GM21360 (cell line): ENCODE results near the gene CYP1A1.

ENCODE experiments used
- ATAC-seq: cut with Tn5 transposase; IDR thresholded peaks from one replicate; pipeline ENCODE4 v1.9.1; 2021; ENCODE audit warnings: mild to moderate bottlenecking, moderate library complexity; ENCODE audit not compliant: unreplicated experiment

CYP1A1 gene

DNA sequence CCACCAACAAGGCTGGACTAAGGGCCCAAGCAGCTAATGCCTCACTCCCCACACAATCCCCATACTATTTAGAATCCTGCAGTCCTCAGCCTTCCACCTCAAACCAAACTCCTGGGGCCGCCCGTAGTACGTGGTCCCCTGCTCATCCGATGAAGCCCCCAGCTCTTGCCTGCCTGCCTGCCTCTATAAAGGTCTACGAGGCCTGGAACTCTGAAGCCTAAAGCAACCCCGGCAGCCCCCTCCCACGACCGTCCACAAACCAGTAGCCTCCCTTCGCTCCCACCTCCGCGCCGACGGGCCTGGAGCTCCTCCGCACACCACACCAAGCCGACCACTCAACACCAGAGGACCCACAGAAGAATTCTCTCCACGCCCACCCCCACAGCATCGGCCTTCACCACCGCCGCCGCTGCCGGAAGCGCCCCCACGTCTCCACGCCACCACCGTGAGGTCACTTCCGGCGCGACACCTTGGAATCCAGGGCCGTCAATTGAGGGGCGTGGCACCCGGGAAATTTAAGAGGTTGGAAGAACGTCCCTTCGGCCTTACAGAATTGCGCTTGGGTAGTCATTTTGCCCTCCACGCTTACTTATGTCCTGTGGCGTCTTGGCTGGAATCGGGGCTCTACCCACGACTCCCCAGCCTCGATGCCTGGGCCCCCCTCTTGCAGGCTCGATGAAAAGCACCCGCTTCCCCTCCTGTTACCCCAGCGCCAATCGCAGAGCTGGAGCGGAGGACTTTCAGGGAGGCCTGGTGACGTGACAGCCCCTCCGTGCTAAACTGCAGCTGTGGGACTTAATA is 29.5 kb downstream of the CYP1A1 start, which contains the start of gene EDC3:
EDC3 (minus strand) TSS at position 428 of the 801 bp plus-strand sequence. CDS start 20,900 bp downstream, outside the sequence.
- peak; percentile 88 for ATAC-seq

DNA sequence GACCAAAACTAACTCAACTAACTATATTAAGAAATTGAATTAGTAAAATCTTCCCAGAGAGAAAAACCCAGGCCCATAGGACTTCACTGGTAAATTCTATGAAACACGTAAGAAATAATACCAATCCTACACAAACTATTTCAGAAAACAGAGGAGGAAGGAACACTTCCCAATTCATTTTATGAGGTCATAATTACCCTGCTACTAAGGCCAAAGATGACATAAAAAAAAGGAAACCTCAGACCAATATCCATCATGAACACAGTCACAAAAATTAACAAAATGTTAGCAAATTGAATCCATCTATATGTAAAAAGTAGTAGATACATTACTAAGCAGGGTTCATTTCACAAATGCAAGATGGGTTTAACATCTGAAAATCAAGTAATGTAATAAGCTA is 33.0 kb downstream of the CYP1A1 start:
- no peak for ATAC-seq

DNA sequence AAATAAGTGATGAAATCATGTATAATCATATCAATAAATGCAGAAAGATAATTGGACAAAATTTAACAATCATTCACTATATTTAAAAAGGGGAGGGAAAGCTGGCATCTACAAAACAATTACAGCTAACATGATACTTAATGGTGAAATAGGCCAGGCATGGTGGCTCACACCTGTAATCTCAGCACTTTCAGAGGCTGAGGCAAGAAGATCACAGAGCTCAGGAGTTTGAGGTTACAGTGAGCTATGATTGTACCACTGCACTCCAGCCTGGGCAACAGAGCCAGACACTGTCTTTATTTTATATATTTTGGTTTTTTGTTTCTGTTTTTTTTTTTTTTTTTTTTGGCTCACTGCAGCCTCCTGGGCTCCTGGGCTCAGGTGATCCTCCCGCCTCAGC is 41.6 kb downstream of the CYP1A1 start:
- ATAC-seq = no peak

DNA sequence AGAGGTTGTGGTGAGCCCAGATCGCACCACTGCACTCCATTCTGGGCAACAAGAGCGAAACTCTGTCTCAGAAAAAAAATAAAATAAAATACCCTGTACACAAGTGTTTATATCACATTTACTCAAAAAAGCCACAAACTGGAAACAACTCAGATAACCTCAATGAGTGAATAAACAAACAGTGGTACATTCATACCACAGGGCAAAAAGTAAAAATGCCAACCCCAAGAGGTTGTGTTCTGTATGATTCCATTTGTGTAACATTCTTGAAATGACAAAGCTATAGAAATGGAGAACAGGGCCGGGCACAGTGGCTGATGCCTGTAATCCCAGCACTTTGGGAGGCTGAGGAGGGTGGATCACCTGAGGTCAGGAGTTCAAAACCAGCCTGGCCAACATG is 42.4 kb downstream of the CYP1A1 start:
- no peak for ATAC-seq

DNA sequence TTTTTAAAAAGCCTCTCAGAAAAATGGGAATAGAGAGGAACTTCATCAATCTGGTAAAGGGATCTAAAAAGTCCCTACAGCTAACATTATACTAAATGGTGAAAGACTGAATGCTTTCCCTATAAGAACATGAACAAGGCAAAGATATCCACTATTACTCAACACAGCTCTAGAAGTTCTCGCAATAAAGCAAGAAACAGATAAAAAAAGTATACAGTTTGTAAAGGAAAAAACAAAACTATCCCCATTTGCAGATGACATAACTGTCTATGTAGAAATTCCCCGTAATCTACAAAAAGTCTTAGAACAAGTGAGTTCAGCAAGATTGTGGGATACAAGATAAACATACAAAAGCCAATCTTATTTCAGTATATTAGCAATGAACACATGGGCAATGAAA is 44.9 kb downstream of the CYP1A1 start:
- ATAC-seq = no peak

DNA sequence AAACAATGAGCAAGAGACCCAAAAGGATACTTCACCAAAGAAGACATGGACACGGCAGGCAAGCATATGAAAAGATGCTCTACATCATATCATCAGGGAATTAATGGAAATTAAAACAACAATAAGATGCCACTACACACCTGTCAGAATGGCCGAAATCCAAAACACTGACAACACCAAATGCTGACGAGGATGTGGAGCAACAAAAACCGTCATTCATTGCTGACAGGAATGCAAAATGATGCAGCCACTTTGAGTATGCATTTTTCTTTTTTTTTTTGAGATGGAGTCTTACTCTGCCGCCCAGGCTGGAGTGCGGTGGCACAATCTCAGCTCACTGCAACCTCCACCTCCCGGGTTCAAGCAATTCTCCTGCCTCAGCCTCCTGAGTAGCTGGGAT is 48.5 kb downstream of the CYP1A1 start:
- ATAC-seq = no peak

DNA sequence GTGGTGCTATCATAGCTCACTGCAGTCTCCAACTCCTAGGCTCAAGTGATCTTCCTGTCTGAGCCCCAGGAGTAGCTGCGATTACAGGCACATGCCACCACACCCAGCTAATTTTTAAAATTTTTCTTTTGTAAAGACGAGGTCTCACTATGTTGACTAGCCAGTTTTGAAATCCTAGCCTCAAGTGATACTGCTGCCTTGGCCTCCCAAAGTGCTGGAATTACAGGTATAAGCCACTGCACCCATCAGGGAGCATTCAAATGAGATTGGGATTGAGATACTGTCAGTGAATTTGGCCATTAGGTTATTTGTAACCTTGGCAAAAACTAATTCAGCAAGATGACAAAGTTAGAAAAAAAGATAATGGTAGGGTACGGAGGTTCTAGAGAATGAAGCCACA is 51.2 kb downstream of the CYP1A1 start:
- no peak for ATAC-seq

DNA sequence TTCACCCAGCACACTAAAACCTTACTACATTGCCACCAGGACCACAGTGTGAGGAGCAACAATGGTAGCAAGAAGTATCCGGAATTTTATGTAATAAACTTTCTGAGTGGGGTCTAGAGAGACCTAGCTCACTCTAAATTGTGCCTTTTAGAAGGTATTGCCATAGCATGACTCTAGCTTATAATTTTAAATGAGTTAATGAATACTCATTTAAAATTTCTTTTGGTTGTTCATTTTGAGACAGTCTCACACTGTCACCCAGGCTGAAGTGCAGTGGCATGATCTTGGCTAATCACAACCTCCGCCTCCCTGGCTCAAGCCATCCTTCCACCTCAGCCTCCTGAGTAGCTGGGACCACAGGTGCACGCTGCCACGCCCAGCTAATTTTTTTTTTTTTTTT is 55.7 kb downstream of the CYP1A1 start:
- ATAC-seq = no peak
